H1 (cell line): ENCODE data around the gene PSMA5. TPM values are rescaled to one million over a fixed set of nuclear protein-coding genes. Genes with fewer than 3 reads are reported as not detected.

Source experiments
- CTCF ChIA-PET: fragments of 300-600 bp; sonication (Branson Sonifier 250); formaldehyde crosslinking; loops from one replicate; lab custom pipeline; 2021; ENCODE audit not compliant: partially characterized antibody; lab: Charles Lee
- POLR2A ChIA-PET: fragments of 300-600 bp; sonication (Branson Sonifier 250); formaldehyde crosslinking; loops from one replicate; lab custom pipeline; 2021; ENCODE audit warnings: inconsistent platforms; ENCODE audit not compliant: partially characterized antibody; lab: Charles Lee
- DNase-seq, 2 experiments: peaks; one replicate each; pipeline versions ENCODE4 v3.0.0 to v3.0.0-alpha.2; 2010 to 2022; ENCODE audit warnings: low spot score in 2 of 2, low read depth in 1 of 2, mixed read lengths in 1 of 2
- FAIRE-seq: peaks from 2 replicates; lab custom pipeline; 2011; peaks lifted over from hg19 to GRCh38; lab: Jason Lieb, UNC
- H2AFZ ChIP-seq: 2 replicates; pipeline ENCODE4 v1.8.1; 2012; ENCODE audit warnings: low read length, inconsistent platforms
- H2AK5ac ChIP-seq: 2 replicates; pipeline ENCODE4 v1.6.1; 2013; ENCODE audit warnings: low read depth, low read length
- H2BK120ac ChIP-seq: replicated peaks from 2 replicates; pipeline ENCODE3; 2013; ENCODE audit warnings: low read depth, low read length, inconsistent platforms
- H2BK12ac ChIP-seq: 2 replicates; pipeline ENCODE4 v1.6.1; 2013; ENCODE audit warnings: low read depth, low read length
- H2BK15ac ChIP-seq: 2 replicates; pipeline ENCODE4 v1.6.1; 2013; ENCODE audit warnings: low read length
- H2BK20ac ChIP-seq: 2 replicates; pipeline ENCODE4 v1.6.1; 2013; ENCODE audit warnings: low read length
- H2BK5ac ChIP-seq: 2 replicates; pipeline ENCODE4 v1.6.1; 2013; ENCODE audit warnings: low read depth, low read length
- H3K14ac ChIP-seq: 2 replicates; pipeline ENCODE4 v1.6.1; 2013; ENCODE audit warnings: inconsistent platforms; ENCODE audit not compliant: insufficient read length
- H3K18ac ChIP-seq: 2 replicates; pipeline ENCODE4 v1.6.1; 2013; ENCODE audit warnings: low read length; ENCODE audit errors: extremely low read depth
- H3K23ac ChIP-seq: 2 replicates; pipeline ENCODE4 v1.6.1; 2013; ENCODE audit warnings: inconsistent platforms; ENCODE audit not compliant: insufficient read length
- H3K23me2 ChIP-seq: 2 replicates; pipeline ENCODE4 v1.6.1; 2013; ENCODE audit warnings: low read depth, low read length
- H3K27ac ChIP-seq: 2 replicates; pipeline ENCODE4 v1.6.1; 2011; ENCODE audit warnings: low read depth, low read length, inconsistent platforms
- H3K27me3 ChIP-seq, 4 experiments: replicated peaks in 1 of 4; 1 replicate in 1 of 4; 2 replicates in 3 of 4; pipeline versions ENCODE4 v1.6.1 to v1.8.1; 2011 to 2013; ENCODE audit warnings: low read length in 3 of 4, mild to moderate bottlenecking in 3 of 4, inconsistent platforms in 2 of 4, mixed read lengths in 2 of 4, moderate library complexity in 1 of 4; ENCODE audit not compliant: control insufficient read depth in 3 of 4, insufficient read depth in 3 of 4; ENCODE audit errors: extremely low read depth in 1 of 4
- H3K36me3 ChIP-seq, 4 experiments: 2 replicates each; pipeline versions ENCODE4 v1.6.1 to v1.8.1; 2011 to 2013; ENCODE audit warnings: mild to moderate bottlenecking in 4 of 4, low read length in 3 of 4, moderate library complexity in 2 of 4, control low read depth in 1 of 4, inconsistent platforms in 1 of 4; ENCODE audit not compliant: insufficient read depth in 4 of 4, control insufficient read depth in 2 of 4
- H3K4ac ChIP-seq: replicated peaks from 2 replicates; pipeline ENCODE3; 2013; ENCODE audit warnings: low read length, low read depth, mixed read lengths, inconsistent platforms; ENCODE audit not compliant: insufficient read length
- H3K4me1 ChIP-seq, 4 experiments: replicated peaks in 1 of 4; 1 replicate in 1 of 4; 2 replicates in 3 of 4; pipeline versions ENCODE4 v1.6.1 to v1.8.1; 2011 to 2013; ENCODE audit warnings: low read length in 3 of 4, inconsistent platforms in 2 of 4, mixed read lengths in 1 of 4; ENCODE audit not compliant: insufficient read depth in 4 of 4, control insufficient read depth in 3 of 4
- H3K4me2 ChIP-seq, 2 experiments: 2 replicates each; pipeline versions ENCODE4 v1.6.1 to v1.8.1; 2011 to 2013; ENCODE audit warnings: low read depth in 2 of 2, low read length in 2 of 2, control low read depth in 1 of 2, inconsistent platforms in 1 of 2, mild to moderate bottlenecking in 1 of 2; ENCODE audit not compliant: insufficient read depth in 1 of 2
- H3K4me3 ChIP-seq, 4 experiments: fragments of 200-600, 300-600 bp in 1 of 4; sonication (generic), shearing (Covaris generic), sonication (Bioruptor Twin) in 1 of 4; 2 replicates each; pipeline versions ENCODE4 v1.5.1 to v1.8.1; 2011 to 2016; ENCODE audit warnings: low read length in 4 of 4, low read depth in 3 of 4, control low read depth in 2 of 4, inconsistent platforms in 2 of 4, mild to moderate bottlenecking in 2 of 4, mixed read lengths in 1 of 4, moderate library complexity in 1 of 4; ENCODE audit not compliant: insufficient read depth in 2 of 4; ENCODE audit errors: extremely low read depth in 1 of 4
- H3K56ac ChIP-seq: replicated peaks from 2 replicates; pipeline ENCODE3; 2013; ENCODE audit warnings: low read depth, mild to moderate bottlenecking, mixed read lengths, low read length, inconsistent platforms; ENCODE audit not compliant: insufficient read length
- H3K79me1 ChIP-seq: 2 replicates; pipeline ENCODE4 v1.6.1; 2013; ENCODE audit warnings: low read depth, low read length, control low read depth
- H3K79me2 ChIP-seq, 2 experiments: 2 replicates each; pipeline versions ENCODE4 v1.6.1 to v1.8.1; 2012 to 2013; ENCODE audit warnings: low read length in 2 of 2, mild to moderate bottlenecking in 2 of 2, inconsistent platforms in 1 of 2; ENCODE audit not compliant: insufficient read depth in 2 of 2, control insufficient read depth in 1 of 2
- H3K9ac ChIP-seq, 4 experiments: replicated peaks in 1 of 4; 1 replicate in 1 of 4; 2 replicates in 3 of 4; pipeline versions ENCODE4 v1.6.1 to v1.8.1; 2011 to 2013; ENCODE audit warnings: low read depth in 3 of 4, low read length in 3 of 4, control low read depth in 2 of 4, mild to moderate bottlenecking in 2 of 4, moderate library complexity in 2 of 4, inconsistent platforms in 1 of 4; ENCODE audit errors: extremely low read depth in 1 of 4
- H3K9me3 ChIP-seq, 2 experiments: 2 replicates each; pipeline versions ENCODE4 v1.6.1 to v1.8.1; 2012 to 2013; ENCODE audit warnings: mild to moderate bottlenecking in 2 of 2, moderate library complexity in 2 of 2, control low read depth in 1 of 2, inconsistent platforms in 1 of 2, low read depth in 1 of 2, low read length in 1 of 2, mixed read lengths in 1 of 2; ENCODE audit not compliant: insufficient read depth in 2 of 2
- H4K20me1 ChIP-seq, 2 experiments: replicated peaks in 1 of 2; 2 replicates each; pipeline versions ENCODE3 to v1.8.1; 2011 to 2013; ENCODE audit warnings: inconsistent platforms in 2 of 2, low read length in 2 of 2, mild to moderate bottlenecking in 1 of 2; ENCODE audit not compliant: insufficient read depth in 2 of 2, control insufficient read depth in 1 of 2
- H4K5ac ChIP-seq: 2 replicates; pipeline ENCODE4 v1.6.1; 2013; ENCODE audit warnings: low read length, low read depth, mixed read lengths, inconsistent platforms; ENCODE audit not compliant: insufficient read length
- H4K8ac ChIP-seq: 2 replicates; pipeline ENCODE4 v1.8.0; 2013; ENCODE audit warnings: mild to moderate bottlenecking, moderate library complexity, low read length, inconsistent platforms; ENCODE audit not compliant: insufficient read depth; ENCODE audit errors: extremely low read depth
- H4K91ac ChIP-seq: replicated peaks from 2 replicates; pipeline ENCODE3; 2013; ENCODE audit warnings: low read length, mixed read lengths, inconsistent platforms; ENCODE audit not compliant: insufficient read length
- BRCA1 ChIP-seq: IDR thresholded peaks from 2 replicates; pipeline ENCODE4 v1.6.1; 2012; ENCODE audit warnings: low read depth, low read length, improper control_type of control experiment
- HDAC6 ChIP-seq: IDR thresholded peaks from one replicate; pipeline ENCODE4 v1.7.1; 2012; ENCODE audit warnings: low read depth, mild to moderate bottlenecking, inconsistent platforms, low read length, moderate library complexity
- JUND ChIP-seq: IDR thresholded peaks from 2 replicates; pipeline ENCODE4 v1.6.1; 2011; ENCODE audit warnings: mild to moderate bottlenecking, improper control_type of control experiment, low read length
- KDM5A ChIP-seq: fragments of 200-600 bp; IDR thresholded peaks from 2 replicates; pipeline ENCODE4 v1.7.1; 2012; ENCODE audit warnings: mild to moderate bottlenecking, low read length, inconsistent platforms, mixed read lengths
- MAX ChIP-seq: IDR thresholded peaks from 2 replicates; pipeline ENCODE4 v1.6.1; 2012; ENCODE audit warnings: inconsistent platforms
- NRF1 ChIP-seq: IDR thresholded peaks from 2 replicates; pipeline ENCODE4 v1.6.1; 2011; ENCODE audit warnings: mild to moderate bottlenecking, low read depth, low read length, improper control_type of control experiment
- PHF8 ChIP-seq: fragments of 200-600 bp; sonication (generic); conservative IDR thresholded peaks from 2 replicates; pipeline ENCODE4 v1.7.1; 2012; ENCODE audit warnings: low read depth, mild to moderate bottlenecking, inconsistent platforms, low read length, moderate library complexity
- SIRT6 ChIP-seq: IDR thresholded peaks from one replicate; pipeline ENCODE4 v1.7.1; 2012; ENCODE audit warnings: low read length, inconsistent platforms
- SUZ12 ChIP-seq: fragments of 200-600 bp; sonication (generic); IDR thresholded peaks from 2 replicates; pipeline ENCODE4 v1.6.1; 2012; ENCODE audit warnings: mild to moderate bottlenecking, inconsistent platforms, low read length, moderate library complexity, mixed read lengths
- TAF1 ChIP-seq: IDR thresholded peaks from 2 replicates; pipeline ENCODE4 v1.6.1; 2011; ENCODE audit warnings: mild to moderate bottlenecking, low read depth, low read length
- TBP ChIP-seq: IDR thresholded peaks from 2 replicates; pipeline ENCODE4 v1.6.1; 2011; ENCODE audit warnings: low read depth, low read length, improper control_type of control experiment
- WGBS, 2 experiments: shearing (Covaris generic) in 1 of 2; methylation state at CpG; one replicate each; pipeline versions ENCODE4 v1.1.6 to v1.1.7; 2013 to 2015; ENCODE audit warnings: low lambda C conversion rate in 2 of 2, mixed read lengths in 2 of 2, inconsistent platforms in 1 of 2, low coverage in 1 of 2, missing lambda C conversion rate in 1 of 2; ENCODE audit not compliant: insufficient replicate concordance in 2 of 2, insufficient coverage in 1 of 2, insufficient read length in 1 of 2; ENCODE audit errors: extremely low coverage in 1 of 2, missing lambda C conversion rate in 1 of 2; 5-methylcytosine and 5-hydroxymethylcytosine counted together
- polyA plus RNA-seq, 7 experiments: library from polyadenylated mRNA; depleted of rRNA in 3 of 7; stranded (reverse) in 5 of 7; unstranded in 2 of 7; fragments of >200 nt in 5 of 7; fragments of 200-250 nt in 2 of 7; gene quantifications; 1 replicate in 5 of 7; 2 replicates in 1 of 7; 4 replicates in 1 of 7; pipeline versions ENCODE4 v1.2.1 to v1.2.3, GENCODE V29; 2011 to 2013; ENCODE audit warnings: missing spikeins in 2 of 7, mixed read lengths in 2 of 7
- total RNA-seq: library from RNA; stranded (reverse); fragmentation: NEBNext Ultra II Directional; extraction: Animal tissue kit (Norgen Biotek cat#: 25700); gene quantifications from 2 replicates; pipeline ENCODE4 v1.2.1, GENCODE V29; 2021

PSMA5 gene
- total and polyA plus RNA-seq, 2 of the 8 experiments (the other 6 are each of a cell fraction or from before 2014, with no cell fraction given), result 140 to 166 TPM

DNA sequence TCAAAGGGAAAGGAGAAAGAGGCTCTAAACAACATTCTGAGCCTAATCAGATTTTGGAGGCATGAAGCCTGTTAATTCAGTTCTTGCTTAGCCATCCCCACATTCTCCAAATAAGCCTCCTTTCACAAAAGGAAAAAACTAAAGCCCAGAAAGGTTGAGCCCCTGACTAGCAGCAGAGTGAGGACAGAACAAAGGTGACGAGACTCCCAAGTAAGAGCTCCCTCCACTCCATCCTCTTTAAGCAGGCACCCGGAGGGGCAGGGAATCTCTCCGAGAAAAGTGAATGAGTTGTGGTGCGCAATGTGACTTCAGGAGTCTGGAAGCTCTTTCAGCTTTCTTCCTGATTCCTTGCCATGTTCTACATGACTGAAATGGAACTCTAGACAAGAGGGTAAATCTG, 76.1 kb downstream of the PSMA5 start:
- H3K56ac ChIP-seq, result no peak overlapping the region
- FAIRE-seq (no peak), DNase-seq (no peak)
- TF ChIP-seq NRF1 (no peak), TBP (no peak), MAX (no peak), SUZ12 (no peak), JUND (no peak), KDM5A (no peak), SIRT6 (no peak), TAF1 (no peak), HDAC6 (no peak), PHF8 (no peak), BRCA1 (no peak)
- peaks cover 4 to 50% (median 18%) of the 10 kb centered on the region in 4 experiments; a peak in 7 of 8 replicates for H3K36me3 ChIP-seq
- no peak overlapping the region for H2BK5ac ChIP-seq
- no peaks in the 10 kb centered on the region for H4K20me1 ChIP-seq
- H3K4me3 ChIP-seq, result no peak overlapping the region
- H2AFZ ChIP-seq, result no peak overlapping the region
- no peaks in the 10 kb centered on the region for H3K79me1 ChIP-seq
- no peak overlapping the region for H3K27ac ChIP-seq
- no peak overlapping the region for H2AK5ac ChIP-seq
- H2BK20ac ChIP-seq, result no peak overlapping the region
- H3K79me2 ChIP-seq, result no peaks in the 10 kb centered on the region
- no peak overlapping the region for H3K18ac ChIP-seq
- H3K4ac ChIP-seq, result no peak overlapping the region
- no peak overlapping the region for H2BK15ac ChIP-seq
- H3K23me2 ChIP-seq, result no peaks in the 10 kb centered on the region
- no peak overlapping the region for H3K4me2 ChIP-seq
- H3K4me1 ChIP-seq, result peaks cover 0 to 2% (median under 1%) of the 10 kb centered on the region in 4 experiments; a peak in 3 of 7 replicates
- H3K23ac ChIP-seq, result no peak overlapping the region
- H4K91ac ChIP-seq, result no peak overlapping the region
- H3K27me3 ChIP-seq, result no peaks in the 10 kb centered on the region
- H2BK120ac ChIP-seq, result no peak overlapping the region
- no peak overlapping the region for H4K5ac ChIP-seq
- no peak overlapping the region for H4K8ac ChIP-seq
- CTCF ChIA-PET, result interaction anchor here (1.0 to 3.1 kb wide), 7 partner anchors 9 to 72 kb away, joined by 3 to 9 read pairs (median 4); partner anchors contain the start of gene SORT1
- WGBS, 2 experiments, result 94% methylated on average over 4 of the region's 4 CpGs; no CpG with 5 or more reads in 1 of the 2 experiments
- H3K14ac ChIP-seq, result no peak overlapping the region
- H3K9me3 ChIP-seq, result no peaks in the 10 kb centered on the region
- no peak overlapping the region for H3K9ac ChIP-seq
- POLR2A ChIA-PET, result interaction anchor here (0.6 kb wide), 1 partner anchor 37 kb away, joined by 3 read pairs; no protein-coding TSS in a partner anchor
- no peak overlapping the region for H2BK12ac ChIP-seq
